Osteocyte (in vitro differentiated cells): ENCODE results near the gene BATF3. TPM values are rescaled to one million over a fixed set of nuclear protein-coding genes. Genes with fewer than 3 reads are reported as not detected.
A peak's percentile ranks its signal among the peaks of the same experiment; 100 is the strongest.

Experiments
- DNase-seq: peaks from one replicate; pipeline ENCODE4 v3.0.0; 2021; ENCODE audit warnings: mixed read lengths; ENCODE audit not compliant: unreplicated experiment; ENCODE audit errors: extremely low spot score
- H3K27ac Mint-ChIP-seq: one replicate; pipeline ENCODE4 v1.8.0; 2021; ENCODE audit warnings: mild to moderate bottlenecking, mixed read lengths; ENCODE audit not compliant: unreplicated experiment
- H3K27me3 Mint-ChIP-seq: one replicate; pipeline ENCODE4 v1.8.0; 2021; ENCODE audit warnings: mixed read lengths; ENCODE audit not compliant: unreplicated experiment
- H3K36me3 Mint-ChIP-seq: one replicate; pipeline ENCODE4 v1.8.0; 2021; ENCODE audit warnings: mixed read lengths; ENCODE audit not compliant: unreplicated experiment
- H3K4me1 Mint-ChIP-seq: one replicate; pipeline ENCODE4 v1.8.0; 2021; ENCODE audit warnings: mixed read lengths; ENCODE audit not compliant: unreplicated experiment
- H3K4me3 Mint-ChIP-seq: one replicate; pipeline ENCODE4 v1.8.0; 2021; ENCODE audit warnings: mild to moderate bottlenecking, moderate library complexity, mixed read lengths; ENCODE audit not compliant: unreplicated experiment
- H3K9me3 Mint-ChIP-seq: one replicate; pipeline ENCODE4 v1.8.0; 2021; ENCODE audit warnings: mixed read lengths; ENCODE audit not compliant: unreplicated experiment
- total RNA-seq: library from RNA; stranded (reverse); gene quantifications from 2 replicates; pipeline ENCODE4 v1.2.1, GENCODE V29; 2021
- TF ChIP-seq, protein P1 (sequence below): fragments of 200-600 bp; sonication (generic); IDR thresholded peaks from 2 replicates; pipeline ENCODE4 v1.5.0; 2021; ENCODE audit warnings: antibody characterized with exemption, mild to moderate bottlenecking, moderate library complexity

Gene BATF3
- total RNA-seq, 1 donor from 2014 or later, result 0.56 TPM

DNA sequence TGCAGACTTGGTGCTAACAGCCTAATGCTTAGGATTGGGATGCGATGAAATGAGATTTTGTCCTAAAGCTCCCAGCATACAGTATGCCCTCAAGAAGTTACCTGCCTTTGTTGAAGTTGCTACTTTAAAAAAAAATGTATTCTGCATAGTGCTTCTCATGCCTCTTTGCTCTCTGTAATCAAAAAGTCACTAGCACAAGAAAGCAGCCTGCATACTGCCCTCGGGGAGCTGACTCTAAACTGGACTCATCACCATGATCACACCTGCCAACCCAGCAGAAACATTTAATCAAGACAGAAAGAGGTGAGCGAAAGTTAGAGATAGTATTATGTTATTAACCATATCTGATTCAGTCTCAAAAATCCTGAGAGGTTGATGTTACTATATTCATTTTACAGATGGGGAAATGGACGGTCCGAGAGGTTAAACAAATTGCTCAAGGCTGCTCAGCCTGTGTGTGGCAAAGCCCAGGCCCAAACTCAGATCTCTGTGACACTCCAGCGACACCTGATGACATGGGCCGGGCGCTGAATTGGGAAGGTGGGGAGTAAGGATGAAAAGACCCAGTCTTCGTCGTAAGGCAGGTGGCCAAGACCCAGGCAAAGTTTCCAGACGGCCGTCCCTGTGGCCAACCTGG lies 1.1 kb downstream of the BATF3 start:
- H3K27me3 Mint-ChIP-seq, result peaks cover 14% of the 10 kb centered on the region
- no peaks in the 10 kb centered on the region for H3K9me3 Mint-ChIP-seq
- no peaks in the 10 kb centered on the region for H3K36me3 Mint-ChIP-seq
- H3K27ac Mint-ChIP-seq, result no peak overlapping the region
- TF ChIP-seq, protein P1, sequence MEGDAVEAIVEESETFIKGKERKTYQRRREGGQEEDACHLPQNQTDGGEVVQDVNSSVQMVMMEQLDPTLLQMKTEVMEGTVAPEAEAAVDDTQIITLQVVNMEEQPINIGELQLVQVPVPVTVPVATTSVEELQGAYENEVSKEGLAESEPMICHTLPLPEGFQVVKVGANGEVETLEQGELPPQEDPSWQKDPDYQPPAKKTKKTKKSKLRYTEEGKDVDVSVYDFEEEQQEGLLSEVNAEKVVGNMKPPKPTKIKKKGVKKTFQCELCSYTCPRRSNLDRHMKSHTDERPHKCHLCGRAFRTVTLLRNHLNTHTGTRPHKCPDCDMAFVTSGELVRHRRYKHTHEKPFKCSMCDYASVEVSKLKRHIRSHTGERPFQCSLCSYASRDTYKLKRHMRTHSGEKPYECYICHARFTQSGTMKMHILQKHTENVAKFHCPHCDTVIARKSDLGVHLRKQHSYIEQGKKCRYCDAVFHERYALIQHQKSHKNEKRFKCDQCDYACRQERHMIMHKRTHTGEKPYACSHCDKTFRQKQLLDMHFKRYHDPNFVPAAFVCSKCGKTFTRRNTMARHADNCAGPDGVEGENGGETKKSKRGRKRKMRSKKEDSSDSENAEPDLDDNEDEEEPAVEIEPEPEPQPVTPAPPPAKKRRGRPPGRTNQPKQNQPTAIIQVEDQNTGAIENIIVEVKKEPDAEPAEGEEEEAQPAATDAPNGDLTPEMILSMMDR, result no peak
- H3K4me3 Mint-ChIP-seq, result peak overlapping the region; percentile 59
- peaks cover 9% of the 10 kb centered on the region for H3K4me1 Mint-ChIP-seq
- peak; percentile 8 for DNase-seq

DNA sequence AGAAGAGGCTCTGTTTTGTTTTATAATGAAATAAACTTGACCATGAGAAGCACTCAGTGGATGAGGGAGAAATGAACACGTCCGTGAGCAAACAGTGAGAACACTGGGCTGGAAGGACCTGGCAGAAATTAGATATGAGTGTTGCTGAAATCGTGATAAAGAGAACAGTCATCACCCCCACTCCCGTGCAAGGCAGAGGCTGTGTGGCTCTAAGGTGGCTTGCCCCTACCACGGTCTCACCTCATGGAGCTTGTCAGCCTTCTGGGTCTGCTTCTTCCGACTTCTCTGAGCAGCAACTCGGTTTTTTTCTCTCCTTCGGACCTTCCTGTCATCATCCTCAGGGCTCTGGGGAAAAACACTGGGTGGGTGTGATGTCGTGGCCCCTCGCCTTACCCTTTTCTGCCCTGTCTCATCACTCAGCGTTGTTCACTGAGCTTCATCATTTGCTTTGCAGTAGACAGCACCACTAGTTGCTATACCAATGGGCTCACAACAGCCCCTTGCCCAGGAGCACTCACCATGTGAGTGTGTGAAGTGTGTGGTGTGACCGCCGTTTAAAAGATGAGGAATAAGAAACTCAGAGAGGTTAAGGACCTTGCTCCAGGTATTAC lies 2.8 kb downstream of the BATF3 start:
- Mint-ChIP-seq H3K36me3 (no peaks in the 10 kb centered on the region), H3K27me3 (peaks cover 14% of the 10 kb centered on the region), H3K9me3 (no peaks in the 10 kb centered on the region), H3K27ac (no peak overlapping the region), H3K4me1 (peaks cover 9% of the 10 kb centered on the region), H3K4me3 (no peak overlapping the region)
- TF ChIP-seq, protein P1, result no peak
- DNase-seq, result peak; percentile 36

DNA sequence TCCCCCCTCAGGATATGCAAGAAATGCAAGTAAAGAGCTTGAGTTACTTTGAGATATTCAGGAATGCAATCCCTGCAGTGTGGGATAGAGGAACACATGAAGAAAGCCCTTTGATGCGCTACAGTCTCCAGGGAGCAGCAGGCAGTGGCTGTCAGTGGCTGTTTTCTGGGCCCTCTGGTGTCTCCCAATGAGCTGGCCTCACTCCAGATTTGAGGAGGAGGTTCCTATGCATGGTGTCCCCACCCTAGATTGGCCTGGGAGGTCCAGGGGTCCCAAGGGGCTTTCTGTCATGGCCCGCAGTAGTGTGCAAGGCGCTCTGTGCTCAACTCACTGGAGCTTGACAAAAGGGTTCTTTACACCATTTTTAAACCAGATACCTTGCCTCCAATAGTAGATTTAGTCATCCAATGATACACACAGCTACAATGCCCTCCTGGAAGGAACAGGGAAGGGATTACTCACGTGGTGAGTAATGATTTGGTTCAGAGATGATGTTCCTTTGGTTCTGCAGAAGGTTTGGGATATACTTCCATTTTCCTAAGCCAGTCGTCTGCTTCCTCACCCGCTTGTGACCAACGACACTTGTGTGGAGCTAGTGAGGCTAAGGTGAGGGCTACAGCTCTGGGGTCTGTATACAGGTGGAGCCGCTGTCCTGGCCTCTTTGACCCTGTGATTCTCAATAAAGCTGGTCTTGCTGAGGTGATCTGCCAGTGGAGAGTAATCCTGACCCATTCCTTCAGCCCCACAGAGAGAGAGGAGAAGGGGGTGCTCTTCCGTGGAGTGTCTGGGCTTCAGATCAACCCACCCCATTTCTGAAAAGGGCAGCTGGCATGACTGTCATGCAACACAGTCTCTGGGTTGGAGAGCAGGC lies 6.6 kb downstream of the BATF3 start:
- Mint-ChIP-seq H3K9me3 (no peaks in the 10 kb centered on the region), H3K4me3 (no peak overlapping the region), H3K36me3 (no peaks in the 10 kb centered on the region), H3K27ac (no peak overlapping the region), H3K27me3 (peaks cover 9% of the 10 kb centered on the region), H3K4me1 (no peaks in the 10 kb centered on the region)
- TF ChIP-seq, protein P1, result no peak
- DNase-seq, result peak; percentile 48

- Mint-ChIP-seq H3K27ac (no peak overlapping the region), H3K4me3 (no peak overlapping the region), H3K27me3 (peaks cover 3% of the 10 kb centered on the region), H3K4me1 (no peaks in the 10 kb centered on the region), H3K9me3 (no peaks in the 10 kb centered on the region), H3K36me3 (peaks cover 2% of the 10 kb centered on the region)
- TF ChIP-seq, protein P1, result no peak
- peak; percentile 65 for DNase-seq
Measured at GRCh38 chr1:212691561-212692071, 8.0 kb downstream of the BATF3 start.
